Activated naive CD8-positive, alpha-beta T cell treated with anti-CD3 and anti-CD28 coated beads, Interleukin-2, amount 10 ng/mL, durations not matched to agents 7 days and 5 days (primary cell): Measurements from ENCODE around the gene TRPC3. TPM values are rescaled to one million over a fixed set of nuclear protein-coding genes. Genes with fewer than 3 reads are reported as not detected.
"Not testable (repeated sequence)": the region's sequence is repeated elsewhere in the genome, so short reads cannot be mapped to it uniquely, and the experiment has no call there.

Source experiments
- ATAC-seq: fragments of 150-1000 bp; cut with Tn5 transposase; one replicate; pipeline ENCODE4 v1.10.0; 2021; ENCODE audit warnings: low read depth, moderate library complexity
- POLR2A ChIA-PET: fragments of 350-600 bp; sonication (Branson Sonifier 250); formaldehyde crosslinking; loops from one replicate; lab custom pipeline; 2021; ENCODE audit warnings: antibody characterized with exemption; lab: Charles Lee
- DNase-seq: peaks from one replicate; pipeline ENCODE4 v3.0.0; 2021
- H3K27ac Mint-ChIP-seq: one replicate; pipeline ENCODE4 v1.8.0; 2022; ENCODE audit warnings: mild to moderate bottlenecking, mixed read lengths
- H3K27me3 Mint-ChIP-seq: one replicate; pipeline ENCODE4 v1.8.0; 2022; ENCODE audit warnings: mild to moderate bottlenecking, moderate library complexity, mixed read lengths
- H3K36me3 Mint-ChIP-seq: one replicate; pipeline ENCODE4 v1.8.0; 2021; ENCODE audit warnings: mild to moderate bottlenecking, mixed read lengths
- H3K4me1 Mint-ChIP-seq: one replicate; pipeline ENCODE4 v1.8.0; 2021; ENCODE audit warnings: mixed read lengths
- H3K4me3 Mint-ChIP-seq: one replicate; pipeline ENCODE4 v1.8.0; 2022; ENCODE audit warnings: mild to moderate bottlenecking, moderate library complexity, mixed read lengths
- H3K9me3 Mint-ChIP-seq: one replicate; pipeline ENCODE4 v1.8.0; 2021; ENCODE audit warnings: mixed read lengths
- total RNA-seq, 2 experiments: library from RNA; stranded (reverse); gene quantifications; one replicate each; pipeline ENCODE4 v1.2.3, GENCODE V29; 2021

The TRPC3 gene
- total RNA-seq, 2 experiments from 2014 or later: 0.34 to 0.55 TPM

DNA sequence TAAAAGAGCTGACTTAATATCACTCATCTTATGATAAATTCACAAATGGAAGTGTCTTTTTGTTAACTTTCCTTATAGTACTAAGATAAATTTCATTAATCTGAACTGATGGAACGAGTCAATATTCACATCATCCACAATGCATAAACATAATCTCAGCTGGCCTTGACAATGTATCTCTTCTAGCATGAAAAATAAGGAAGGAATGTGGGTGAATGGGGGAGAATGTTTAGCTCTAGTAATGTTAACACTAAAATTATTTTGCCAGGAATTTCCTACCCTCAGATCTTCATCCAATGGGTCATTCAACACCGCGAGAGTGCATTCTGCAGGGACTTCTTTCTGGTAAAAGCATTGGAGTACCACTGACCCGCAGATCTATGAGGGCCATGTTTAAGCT is 15.8 kb downstream of the TRPC3 start:
- no peak for ATAC-seq
- no peak overlapping the region for H3K4me3 Mint-ChIP-seq
- no peak for DNase-seq
- H3K4me1 Mint-ChIP-seq: peaks cover 4% of the 10 kb centered on the region
- no peaks in the 10 kb centered on the region for H3K36me3 Mint-ChIP-seq
- POLR2A ChIA-PET: no interaction called here
- no peak overlapping the region for H3K27ac Mint-ChIP-seq
- no peaks in the 10 kb centered on the region for H3K9me3 Mint-ChIP-seq
- peaks cover 70% of the 10 kb centered on the region for H3K27me3 Mint-ChIP-seq

GRCh38 chr4:121934635-121935034 is 17.2 kb downstream of the TRPC3 start:
- POLR2A ChIA-PET: no interaction called here
- Mint-ChIP-seq H3K9me3 (no peaks in the 10 kb centered on the region), H3K4me1 (peaks cover 4% of the 10 kb centered on the region), H3K4me3 (no peak overlapping the region), H3K36me3 (no peaks in the 10 kb centered on the region), H3K27me3 (peaks cover 67% of the 10 kb centered on the region), H3K27ac (no peak overlapping the region)
- DNase-seq (no peak), ATAC-seq (no peak)

GRCh38 chr4:121932212-121932974 is 19.5 kb downstream of the TRPC3 start:
- Mint-ChIP-seq H3K4me1 (no peaks in the 10 kb centered on the region), H3K9me3 (no peaks in the 10 kb centered on the region), H3K4me3 (no peak overlapping the region), H3K27me3 (peaks cover 63% of the 10 kb centered on the region), H3K36me3 (no peaks in the 10 kb centered on the region), H3K27ac (no peak overlapping the region)
- DNase-seq (no peak), ATAC-seq (no peak)
- POLR2A ChIA-PET: no interaction called here

DNA sequence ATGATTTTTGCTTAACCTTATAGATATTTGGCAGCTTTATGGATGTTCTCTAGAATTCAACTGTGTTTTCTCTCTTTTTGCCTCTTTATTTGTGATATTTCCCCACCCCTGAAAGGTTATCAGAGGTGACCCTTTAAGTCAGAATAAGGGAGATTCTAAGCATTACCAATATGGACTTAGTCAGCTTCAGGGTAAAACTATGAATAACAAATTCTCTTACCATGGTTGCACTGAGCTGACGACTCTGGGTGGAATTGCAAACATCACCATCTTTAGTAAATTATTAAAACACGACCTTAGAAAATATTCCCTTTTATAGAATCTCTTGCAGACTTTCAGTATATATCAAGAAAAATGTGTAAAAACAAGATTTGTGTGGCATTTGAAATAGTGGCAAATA is 21.6 kb downstream of the TRPC3 start:
- Mint-ChIP-seq H3K27me3 (peaks cover 58% of the 10 kb centered on the region), H3K36me3 (no peaks in the 10 kb centered on the region), H3K4me3 (no peak overlapping the region), H3K27ac (no peak overlapping the region), H3K9me3 (no peaks in the 10 kb centered on the region), H3K4me1 (no peaks in the 10 kb centered on the region)
- ATAC-seq: no peak
- DNase-seq: no peak
- POLR2A ChIA-PET: no interaction called here

DNA sequence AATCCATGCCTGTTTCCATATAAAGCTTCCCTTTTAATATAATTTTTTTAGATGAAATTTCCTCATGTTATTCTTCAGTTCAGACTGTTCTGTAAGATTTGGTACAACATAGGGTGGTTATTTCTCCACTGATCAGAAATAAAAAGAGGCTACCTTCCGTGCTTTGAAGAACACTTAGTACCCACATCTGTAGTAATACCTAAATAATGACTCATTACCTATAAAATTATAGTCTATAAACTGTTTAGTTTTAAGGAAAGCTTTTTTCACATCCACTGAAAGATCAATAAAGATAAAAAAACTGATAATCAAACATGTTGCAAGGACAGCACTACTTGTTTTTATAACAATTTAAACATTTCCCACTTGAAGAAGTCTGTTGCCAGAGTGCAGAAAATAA is 23.9 kb downstream of the TRPC3 start:
- DNase-seq (no peak), ATAC-seq (no peak)
- Mint-ChIP-seq H3K36me3 (no peaks in the 10 kb centered on the region), H3K9me3 (no peaks in the 10 kb centered on the region), H3K27me3 (peaks cover 44% of the 10 kb centered on the region), H3K4me3 (no peak overlapping the region), H3K27ac (no peak overlapping the region), H3K4me1 (no peaks in the 10 kb centered on the region)
- POLR2A ChIA-PET: no interaction called here

DNA sequence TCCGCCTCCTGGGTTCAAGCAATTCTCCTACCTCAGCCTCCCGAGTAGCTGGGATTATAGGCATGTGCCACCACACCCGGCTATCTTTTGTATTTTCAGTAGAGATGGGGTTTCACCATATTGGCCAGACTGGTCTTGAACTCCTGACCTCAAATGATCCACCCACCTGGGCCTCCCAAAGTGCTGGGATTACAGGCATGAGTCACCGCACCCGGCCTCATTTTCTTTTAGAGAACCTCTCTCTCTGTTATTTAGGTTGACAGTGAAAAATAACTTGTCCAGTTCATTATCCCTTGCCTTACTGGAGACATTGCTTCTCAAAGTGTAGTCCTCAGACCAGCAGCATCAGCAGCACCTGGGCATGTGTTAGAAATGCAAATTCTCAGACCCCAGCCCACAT is 25.4 kb downstream of the TRPC3 start:
- H3K9me3 Mint-ChIP-seq, H3K4me3 Mint-ChIP-seq, H3K27ac Mint-ChIP-seq, H3K36me3 Mint-ChIP-seq, H3K4me1 Mint-ChIP-seq, DNase-seq, ATAC-seq, POLR2A ChIA-PET: not testable (repeated sequence)
- peaks cover 32% of the 10 kb centered on the region for H3K27me3 Mint-ChIP-seq

DNA sequence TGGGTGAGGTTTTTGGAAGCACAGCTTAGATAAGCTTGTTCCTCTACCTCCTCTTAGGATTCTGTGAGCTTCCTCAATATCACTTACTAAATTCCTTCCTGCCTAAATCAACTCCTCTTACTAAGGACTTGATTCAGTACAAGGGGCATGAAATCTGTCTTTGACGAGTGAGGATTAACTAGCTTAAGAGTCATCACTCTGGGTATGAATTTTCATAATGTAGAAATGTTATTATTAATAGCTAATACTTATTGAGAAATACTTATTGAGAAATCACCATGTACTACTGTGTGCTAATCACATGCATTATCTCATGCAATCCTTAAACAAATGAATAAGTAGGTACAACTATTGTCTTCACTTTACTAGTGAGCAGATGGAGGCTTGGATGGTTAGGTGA is 28.6 kb downstream of the TRPC3 start:
- POLR2A ChIA-PET: no interaction called here
- H3K36me3 Mint-ChIP-seq: peaks cover 2% of the 10 kb centered on the region
- H3K27me3 Mint-ChIP-seq: peaks cover 19% of the 10 kb centered on the region
- DNase-seq: no peak
- no peaks in the 10 kb centered on the region for H3K4me1 Mint-ChIP-seq
- no peaks in the 10 kb centered on the region for H3K9me3 Mint-ChIP-seq
- ATAC-seq: no peak
- H3K4me3 Mint-ChIP-seq: no peak overlapping the region
- no peak overlapping the region for H3K27ac Mint-ChIP-seq

DNA sequence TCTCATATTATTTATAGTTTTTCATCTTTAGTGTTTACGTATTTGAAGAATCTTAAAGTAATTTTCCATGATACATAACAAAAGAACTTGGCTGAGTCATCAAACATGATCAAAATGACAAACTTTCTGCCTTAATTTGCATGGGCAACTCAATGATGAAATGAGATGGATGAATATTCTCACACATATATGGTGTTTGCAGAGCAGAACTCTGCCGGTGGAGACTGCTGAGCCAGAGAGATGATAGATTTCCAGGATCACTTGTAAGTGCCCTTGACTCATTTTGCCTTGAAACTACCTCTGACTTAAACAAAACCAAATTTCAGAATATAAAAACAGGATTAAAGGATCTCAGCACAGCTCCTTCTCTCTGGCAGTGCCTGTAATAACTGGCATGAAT is 38.2 kb downstream of the TRPC3 start:
- Mint-ChIP-seq H3K4me3 (no peak overlapping the region), H3K9me3 (peaks cover 2% of the 10 kb centered on the region), H3K27me3 (peaks cover 12% of the 10 kb centered on the region), H3K27ac (no peak overlapping the region), H3K36me3 (peaks cover 5% of the 10 kb centered on the region), H3K4me1 (peaks cover 6% of the 10 kb centered on the region)
- ATAC-seq (no peak), DNase-seq (no peak)
- POLR2A ChIA-PET: no interaction called here

GRCh38 chr4:121908346-121908745 is 43.5 kb downstream of the TRPC3 start:
- Mint-ChIP-seq H3K36me3 (no peaks in the 10 kb centered on the region), H3K4me1 (no peaks in the 10 kb centered on the region), H3K4me3 (no peak overlapping the region), H3K9me3 (no peaks in the 10 kb centered on the region), H3K27me3 (peaks cover 15% of the 10 kb centered on the region), H3K27ac (no peak overlapping the region)
- DNase-seq (no peak), ATAC-seq (no peak)
- POLR2A ChIA-PET: no interaction called here

DNA sequence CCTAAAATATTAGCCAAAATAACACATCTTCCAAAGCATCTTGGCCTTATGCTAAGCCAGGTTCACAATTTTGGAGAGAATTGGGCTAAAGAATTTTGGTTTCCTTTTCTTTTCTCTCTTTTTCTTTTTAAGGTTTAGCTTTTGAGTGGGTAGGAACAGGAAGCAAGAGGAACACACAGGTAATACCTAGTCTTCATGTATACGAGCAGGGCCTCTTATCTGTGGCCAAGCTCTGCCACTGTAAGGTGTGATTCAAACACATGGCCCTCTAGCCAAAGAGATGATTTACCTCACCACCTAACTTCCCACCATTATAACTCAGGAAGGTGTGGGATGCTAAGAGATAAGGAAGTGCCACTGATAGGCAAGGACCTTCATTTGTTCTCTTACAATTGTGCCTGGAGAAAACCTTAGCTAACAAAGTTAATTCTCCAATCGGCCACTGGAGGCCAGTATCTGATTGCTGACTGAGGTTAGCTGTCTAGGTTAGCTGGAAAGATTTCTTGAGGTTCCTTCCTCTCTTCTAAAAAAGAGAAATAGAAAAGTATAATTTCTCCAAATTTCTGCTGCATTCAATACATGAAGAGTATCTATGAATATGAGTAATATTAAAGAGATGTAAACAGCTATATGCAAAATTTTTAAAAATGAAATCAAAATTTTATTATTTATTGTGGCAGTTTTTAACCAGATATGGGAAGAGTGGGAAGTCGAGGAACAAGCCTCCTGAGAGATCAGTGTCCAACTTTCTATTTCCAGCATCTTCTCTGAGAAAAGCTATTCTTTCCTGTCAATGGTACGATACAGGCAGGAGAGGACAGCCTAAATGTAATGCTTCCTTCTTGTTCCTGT is 51.5 kb downstream of the TRPC3 start:
- H3K27me3 Mint-ChIP-seq: peaks cover 4% of the 10 kb centered on the region
- H3K27ac Mint-ChIP-seq: no peak overlapping the region
- ATAC-seq (peak; percentile 78), DNase-seq (no peak)
- POLR2A ChIA-PET: interaction anchor here (0.5 to 1.0 kb wide), 2 partner anchors 31 to 991 kb away, joined by 3 to 4 read pairs; no protein-coding TSS in a partner anchor
- no peaks in the 10 kb centered on the region for H3K9me3 Mint-ChIP-seq
- peaks cover 7% of the 10 kb centered on the region for H3K4me1 Mint-ChIP-seq
- H3K4me3 Mint-ChIP-seq: no peak overlapping the region
- no peaks in the 10 kb centered on the region for H3K36me3 Mint-ChIP-seq

DNA sequence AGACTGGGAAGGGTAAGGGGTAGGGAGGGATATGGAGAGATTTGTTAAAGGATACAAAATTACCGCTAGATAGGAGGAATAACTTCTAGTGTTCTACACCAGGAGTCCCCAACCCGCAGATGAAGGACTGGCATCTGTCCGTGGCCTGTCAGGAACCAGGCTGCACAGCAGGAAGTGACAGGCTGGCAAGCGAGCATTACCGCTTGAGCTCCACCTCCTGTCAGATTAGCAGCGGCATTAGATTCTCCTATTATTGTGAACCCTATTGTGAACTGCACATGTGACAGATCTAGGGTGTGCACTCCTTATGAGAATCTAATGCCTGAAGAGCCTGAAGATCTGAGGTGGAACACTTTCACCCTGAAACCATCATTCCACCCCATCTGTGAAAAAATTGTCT is 53.7 kb downstream of the TRPC3 start:
- Mint-ChIP-seq H3K4me3 (no peak overlapping the region), H3K9me3 (no peaks in the 10 kb centered on the region), H3K36me3 (no peaks in the 10 kb centered on the region), H3K27me3 (peaks cover 2% of the 10 kb centered on the region), H3K4me1 (peaks cover 7% of the 10 kb centered on the region), H3K27ac (no peak overlapping the region)
- DNase-seq (no peak), ATAC-seq (peak; percentile 52)
- POLR2A ChIA-PET: interaction anchor here (0.5 kb wide), 1 partner anchor 490 kb away, joined by 4 read pairs; no protein-coding TSS in a partner anchor

DNA sequence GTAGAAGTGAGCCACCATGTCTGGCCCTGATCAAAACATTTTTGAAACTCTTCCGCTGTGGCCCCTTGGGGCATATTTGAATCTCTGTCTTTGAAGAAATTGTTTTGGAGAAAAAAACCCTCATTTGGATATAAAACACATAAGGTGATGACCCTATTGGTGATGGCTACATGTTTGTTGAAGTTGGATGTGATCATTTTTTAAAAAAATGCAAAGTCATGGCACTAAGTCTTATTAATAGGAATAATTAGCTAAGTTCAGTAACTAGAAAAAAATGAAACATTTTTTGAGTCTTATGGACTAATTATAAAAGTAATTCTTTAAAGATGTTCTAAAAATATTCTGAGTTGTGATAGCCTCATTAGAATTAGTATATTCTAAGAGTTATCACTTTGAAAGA is 63.7 kb downstream of the TRPC3 start:
- no peaks in the 10 kb centered on the region for H3K9me3 Mint-ChIP-seq
- peaks cover 33% of the 10 kb centered on the region for H3K27me3 Mint-ChIP-seq
- DNase-seq (no peak), ATAC-seq (no peak)
- no peak overlapping the region for H3K4me3 Mint-ChIP-seq
- POLR2A ChIA-PET: no interaction called here
- no peak overlapping the region for H3K27ac Mint-ChIP-seq
- no peaks in the 10 kb centered on the region for H3K36me3 Mint-ChIP-seq
- no peaks in the 10 kb centered on the region for H3K4me1 Mint-ChIP-seq

DNA sequence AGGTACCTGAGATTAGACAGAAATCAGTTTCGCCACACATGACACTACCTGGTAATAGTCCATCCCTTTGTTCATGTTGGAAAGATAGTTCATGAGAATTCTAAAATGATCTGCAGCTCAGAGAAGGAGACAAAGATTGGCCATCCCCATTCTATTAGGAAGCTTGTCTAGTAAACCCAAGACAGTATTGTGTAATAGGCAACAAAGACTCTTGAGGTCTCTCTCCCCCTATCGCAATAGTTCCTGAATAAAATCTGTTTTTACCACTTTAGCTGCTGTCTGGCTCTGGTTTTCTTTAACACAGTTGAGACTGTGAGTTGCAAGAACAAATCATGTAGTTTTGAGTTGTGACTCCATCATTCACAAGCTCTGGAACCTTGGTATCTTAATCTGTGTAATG is 66.7 kb downstream of the TRPC3 start:
- H3K4me3 Mint-ChIP-seq: no peak overlapping the region
- ATAC-seq (no peak), DNase-seq (no peak)
- H3K27ac Mint-ChIP-seq: no peak overlapping the region
- H3K27me3 Mint-ChIP-seq: peaks cover 45% of the 10 kb centered on the region
- POLR2A ChIA-PET: no interaction called here
- no peaks in the 10 kb centered on the region for H3K36me3 Mint-ChIP-seq
- H3K9me3 Mint-ChIP-seq: no peaks in the 10 kb centered on the region
- no peaks in the 10 kb centered on the region for H3K4me1 Mint-ChIP-seq

- H3K27me3 Mint-ChIP-seq: peaks cover 59% of the 10 kb centered on the region
- ATAC-seq (no peak), DNase-seq (no peak)
- no peaks in the 10 kb centered on the region for H3K9me3 Mint-ChIP-seq
- POLR2A ChIA-PET: no interaction called here
- H3K4me3 Mint-ChIP-seq: no peak overlapping the region
- no peaks in the 10 kb centered on the region for H3K36me3 Mint-ChIP-seq
- no peaks in the 10 kb centered on the region for H3K4me1 Mint-ChIP-seq
- H3K27ac Mint-ChIP-seq: no peak overlapping the region
Measured at GRCh38 chr4:121881158-121881557, 70.7 kb downstream of the TRPC3 start.
